ENCODE measurements around the gene GABRB3.

GABRB3 gene

GRCh38 chr15:26772154-26773066, at the start of gene GABRB3:
Gene GABRB3, minus strand, starts transcription at chr15:26773066.
- DNase-seq, result no peak

- DNase-seq, result no peak
Observed at GRCh38 chr15:26807517-26808427, 34.9 kb upstream of the GABRB3 start.

- no peak for DNase-seq
Observed at GRCh38 chr15:26806574-26806973, 33.7 kb upstream of the GABRB3 start.

GRCh38 chr15:26806151-26806550, 33.3 kb upstream of the GABRB3 start:
- no peak for DNase-seq

GRCh38 chr15:26805470-26805869, 32.6 kb upstream of the GABRB3 start:
- no peak for DNase-seq

- no peak for DNase-seq
Observed at GRCh38 chr15:26804063-26804804, 31.4 kb upstream of the GABRB3 start.

- no peak for DNase-seq
Observed at GRCh38 chr15:26790118-26790517, 17.3 kb upstream of the GABRB3 start.

GRCh38 chr15:26781816-26782215, 8.9 kb upstream of the GABRB3 start:
- no peak for DNase-seq

GRCh38 chr15:26773917-26774316, 1.1 kb upstream of the GABRB3 start:
- DNase-seq, result no peak

- DNase-seq, result peak; percentile 39
Observed at GRCh38 chr15:26773067-26773877, 406 bp upstream of the GABRB3 start.

GRCh38 chr15:26771578-26772153, 1.2 kb downstream of the GABRB3 start:
- DNase-seq, result peak; percentile 13

GRCh38 chr15:26771168-26771567, 1.7 kb downstream of the GABRB3 start:
- DNase-seq, result no peak

GRCh38 chr15:26767169-26767670, 5.6 kb downstream of the GABRB3 start:
- DNase-seq, result no peak

- no peak for DNase-seq
Observed at GRCh38 chr15:26766262-26766661, 6.6 kb downstream of the GABRB3 start.

- no peak for DNase-seq
Observed at GRCh38 chr15:26759986-26760385, 12.9 kb downstream of the GABRB3 start.

GRCh38 chr15:26758079-26758478, 14.8 kb downstream of the GABRB3 start:
- DNase-seq, result no peak

- no peak for DNase-seq
Observed at GRCh38 chr15:26757141-26757540, 15.7 kb downstream of the GABRB3 start.

GRCh38 chr15:26744894-26745293, 28.0 kb downstream of the GABRB3 start:
- DNase-seq, result no peak

- no peak for DNase-seq
Observed at GRCh38 chr15:26739791-26740190, 33.1 kb downstream of the GABRB3 start.

GRCh38 chr15:26738996-26739395, 33.9 kb downstream of the GABRB3 start:
- no peak for DNase-seq

- DNase-seq, result no peak
Observed at GRCh38 chr15:26736502-26737248, 36.2 kb downstream of the GABRB3 start.
